Smooth muscle cell (in vitro differentiated cells): Measurements from ENCODE around the gene MYO15A. TPM values are rescaled to one million over a fixed set of nuclear protein-coding genes. Genes with fewer than 3 reads are reported as not detected.

Source experiments
- DNase-seq: peaks from one replicate; lab custom pipeline; 2025; ENCODE audit not compliant: unreplicated experiment; lab: John Stamatoyannopoulos, UW
- H2AFZ ChIP-seq: fragments of 200-600 bp; sonication (generic); 2 replicates; pipeline ENCODE4 v1.6.0; 2016; ENCODE audit warnings: antibody characterized with exemption, low read depth, mild to moderate bottlenecking
- H3F3A ChIP-seq: fragments of 200-600 bp; sonication (generic); 2 replicates; pipeline ENCODE4 v1.6.0; 2017; ENCODE audit warnings: antibody characterized with exemption, low read depth
- H3K27ac ChIP-seq: fragments of 200-600 bp; sonication (generic); 2 replicates; pipeline ENCODE4 v1.5.1; 2016; ENCODE audit warnings: low read depth, mild to moderate bottlenecking
- H3K27me3 ChIP-seq: fragments of 200-600 bp; sonication (generic); 2 replicates; pipeline ENCODE4 v1.6.1; 2016; ENCODE audit warnings: low read depth, mild to moderate bottlenecking
- H3K36me3 ChIP-seq: fragments of 200-600 bp; sonication (generic); 2 replicates; pipeline ENCODE4 v1.5.1; 2016; ENCODE audit warnings: low read depth
- H3K4me1 ChIP-seq: fragments of 200-600 bp; sonication (generic); 2 replicates; pipeline ENCODE4 v1.5.1; 2016; ENCODE audit warnings: low read depth
- H3K4me2 ChIP-seq: fragments of 200-600 bp; sonication (generic); 2 replicates; pipeline ENCODE4 v1.6.0; 2016; ENCODE audit warnings: mild to moderate bottlenecking
- H3K4me3 ChIP-seq: fragments of 200-600 bp; sonication (generic); 2 replicates; pipeline ENCODE4 v1.5.1; 2016; ENCODE audit warnings: mild to moderate bottlenecking
- H3K79me2 ChIP-seq: fragments of 200-600 bp; sonication (generic); 2 replicates; pipeline ENCODE4 v1.6.0; 2016; ENCODE audit warnings: low read depth, mild to moderate bottlenecking
- H3K9ac ChIP-seq: fragments of 200-600 bp; sonication (generic); 2 replicates; pipeline ENCODE4 v1.6.0; 2016; ENCODE audit warnings: low read depth
- H3K9me3 ChIP-seq: fragments of 200-600 bp; sonication (generic); replicated peaks from 2 replicates; pipeline ENCODE4 v1.5.1; 2016; ENCODE audit warnings: low read depth
- H4K20me1 ChIP-seq: fragments of 200-600 bp; sonication (generic); 2 replicates; pipeline ENCODE4 v1.6.0; 2016; ENCODE audit warnings: low read depth
- WGBS: methylation state at CpG from one replicate; pipeline ENCODE4 v1.1.7; 2016; ENCODE audit warnings: low lambda C conversion rate; 5-methylcytosine and 5-hydroxymethylcytosine counted together
- polyA plus RNA-seq: library from polyadenylated mRNA; unstranded; fragments of >200 nt; fragmentation: Nextera tagmentation; extraction: Ambion mirVana; gene quantifications from 2 replicates; pipeline ENCODE4 v1.2.1, GENCODE V29; 2016
- total RNA-seq: library from RNA; depleted of rRNA; stranded (reverse); fragments of >200 nt; gene quantifications from 2 replicates; pipeline ENCODE4 v1.2.3, GENCODE V29; 2014
- TF ChIP-seq, protein P1 (sequence below): fragments of 200-600 bp; sonication (generic); IDR thresholded peaks from 2 replicates; pipeline ENCODE4 v1.5.1; 2017; ENCODE audit warnings: borderline replicate concordance, mild to moderate bottlenecking, antibody characterized with exemption; ENCODE audit not compliant: insufficient read depth, poor library complexity, severe bottlenecking

The MYO15A gene
- total and polyA plus RNA-seq, 2 experiments from 2014 or later, result 2.0 to 3.6 TPM

DNA sequence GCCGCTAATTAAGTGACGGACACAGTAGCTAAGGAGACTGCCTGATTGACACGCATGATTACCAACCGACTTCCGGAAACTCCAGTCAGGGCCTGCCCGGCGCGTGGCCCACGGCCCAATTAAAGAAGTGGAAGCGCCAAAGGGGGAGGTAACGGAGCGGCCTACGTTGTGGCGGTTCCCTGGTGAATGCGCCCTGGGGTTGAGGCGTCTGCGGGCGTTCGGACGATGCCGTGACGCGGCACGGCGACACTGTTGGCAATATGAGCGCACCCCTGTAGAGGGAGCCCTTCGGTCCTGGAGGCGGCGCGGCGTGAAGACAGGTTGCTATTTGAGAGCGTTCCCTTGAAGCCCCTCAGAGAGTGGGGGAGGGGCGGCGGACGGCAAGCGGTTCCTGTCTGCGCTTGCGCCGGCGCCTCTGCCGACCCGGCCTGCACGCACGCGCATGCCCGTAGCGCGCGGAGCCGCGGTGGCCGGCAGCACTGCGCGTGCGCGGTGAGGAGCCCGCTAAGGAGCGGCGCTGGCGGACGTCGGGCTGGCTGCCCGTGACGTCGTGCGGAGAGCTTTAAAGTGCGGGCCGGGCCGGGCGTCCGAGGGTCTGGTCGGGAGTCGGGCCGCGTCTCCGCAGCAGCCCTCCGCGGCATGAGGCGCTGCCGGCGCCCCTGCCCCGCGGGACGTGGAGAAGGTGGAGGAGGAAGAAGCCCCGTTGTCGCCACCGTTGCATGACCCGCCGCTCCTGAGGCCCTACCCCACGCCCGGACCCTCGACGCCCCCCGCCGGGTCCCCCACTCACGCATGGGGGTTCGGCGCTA lies 75.0 kb downstream of the MYO15A start, which contains the start of gene ALKBH5:
Gene ALKBH5 (plus strand): TSS at position 495 of the 809 bp plus-strand sequence. CDS start 416 bp downstream, outside the sequence.
- TF ChIP-seq, protein P1, sequence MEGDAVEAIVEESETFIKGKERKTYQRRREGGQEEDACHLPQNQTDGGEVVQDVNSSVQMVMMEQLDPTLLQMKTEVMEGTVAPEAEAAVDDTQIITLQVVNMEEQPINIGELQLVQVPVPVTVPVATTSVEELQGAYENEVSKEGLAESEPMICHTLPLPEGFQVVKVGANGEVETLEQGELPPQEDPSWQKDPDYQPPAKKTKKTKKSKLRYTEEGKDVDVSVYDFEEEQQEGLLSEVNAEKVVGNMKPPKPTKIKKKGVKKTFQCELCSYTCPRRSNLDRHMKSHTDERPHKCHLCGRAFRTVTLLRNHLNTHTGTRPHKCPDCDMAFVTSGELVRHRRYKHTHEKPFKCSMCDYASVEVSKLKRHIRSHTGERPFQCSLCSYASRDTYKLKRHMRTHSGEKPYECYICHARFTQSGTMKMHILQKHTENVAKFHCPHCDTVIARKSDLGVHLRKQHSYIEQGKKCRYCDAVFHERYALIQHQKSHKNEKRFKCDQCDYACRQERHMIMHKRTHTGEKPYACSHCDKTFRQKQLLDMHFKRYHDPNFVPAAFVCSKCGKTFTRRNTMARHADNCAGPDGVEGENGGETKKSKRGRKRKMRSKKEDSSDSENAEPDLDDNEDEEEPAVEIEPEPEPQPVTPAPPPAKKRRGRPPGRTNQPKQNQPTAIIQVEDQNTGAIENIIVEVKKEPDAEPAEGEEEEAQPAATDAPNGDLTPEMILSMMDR, result peak; percentile 36
- peaks cover 32% of the 10 kb centered on the region for H3F3A ChIP-seq
- peak within 1 kb of the TSS; percentile 92 for H3K4me2 ChIP-seq
- H3K4me1 ChIP-seq, result peaks cover 53% of the 10 kb centered on the region
- H3K4me3 ChIP-seq, result peak within 1 kb of the TSS; percentile 79
- no peaks in the 10 kb centered on the region for H3K36me3 ChIP-seq
- peak within 1 kb of the TSS; percentile 99 for H3K9ac ChIP-seq
- H3K27ac ChIP-seq, result peak within 1 kb of the TSS; percentile 97
- no peaks in the 10 kb centered on the region for H3K27me3 ChIP-seq
- H4K20me1 ChIP-seq, result peaks cover 44% of the 10 kb centered on the region
- H3K9me3 ChIP-seq, result no peaks in the 10 kb centered on the region
- DNase-seq, result peak; percentile 99
- under 1% methylated on average over 82 of the region's 98 CpGs for WGBS
- H3K79me2 ChIP-seq, result peaks cover 48% of the 10 kb centered on the region
- H2AFZ ChIP-seq, result peak within 1 kb of the TSS; percentile 79

DNA sequence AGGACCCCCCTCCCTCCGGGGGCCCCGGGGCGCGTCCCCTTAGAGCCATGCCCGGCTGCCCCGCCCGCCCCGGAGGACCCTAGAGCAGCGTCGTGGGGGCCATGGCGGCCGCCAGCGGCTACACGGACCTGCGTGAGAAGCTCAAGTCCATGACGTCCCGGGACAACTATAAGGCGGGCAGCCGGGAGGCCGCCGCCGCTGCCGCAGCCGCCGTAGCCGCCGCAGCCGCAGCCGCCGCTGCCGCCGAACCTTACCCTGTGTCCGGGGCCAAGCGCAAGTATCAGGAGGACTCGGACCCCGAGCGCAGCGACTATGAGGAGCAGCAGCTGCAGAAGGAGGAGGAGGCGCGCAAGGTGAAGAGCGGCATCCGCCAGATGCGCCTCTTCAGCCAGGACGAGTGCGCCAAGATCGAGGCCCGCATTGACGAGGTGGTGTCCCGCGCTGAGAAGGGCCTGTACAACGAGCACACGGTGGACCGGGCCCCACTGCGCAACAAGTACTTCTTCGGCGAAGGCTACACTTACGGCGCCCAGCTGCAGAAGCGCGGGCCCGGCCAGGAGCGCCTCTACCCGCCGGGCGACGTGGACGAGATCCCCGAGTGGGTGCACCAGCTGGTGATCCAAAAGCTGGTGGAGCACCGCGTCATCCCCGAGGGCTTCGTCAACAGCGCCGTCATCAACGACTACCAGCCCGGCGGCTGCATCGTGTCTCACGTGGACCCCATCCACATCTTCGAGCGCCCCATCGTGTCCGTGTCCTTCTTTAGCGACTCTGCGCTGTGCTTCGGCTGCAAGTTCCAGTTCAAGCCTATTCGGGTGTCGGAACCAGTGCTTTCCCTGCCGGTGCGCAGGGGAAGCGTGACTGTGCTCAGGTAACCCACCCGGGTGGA lies 75.8 kb downstream of the MYO15A start:
- Histone ChIP-seq H3K27me3 (no peaks in the 10 kb centered on the region), H3K27ac (peak overlapping the region; percentile 97), H3K9me3 (no peaks in the 10 kb centered on the region), H3K9ac (peak overlapping the region; percentile 99), H3K79me2 (peaks cover 57% of the 10 kb centered on the region), H3K4me3 (peak overlapping the region; percentile 79), H3K4me1 (peaks cover 48% of the 10 kb centered on the region), H4K20me1 (peaks cover 53% of the 10 kb centered on the region), H3K4me2 (peak overlapping the region; percentile 92), H3K36me3 (no peaks in the 10 kb centered on the region), H3F3A (peaks cover 32% of the 10 kb centered on the region), H2AFZ (no peak overlapping the region)
- TF ChIP-seq, protein P1, result no peak
- DNase-seq, result peak; percentile 65
- WGBS, result under 1% methylated on average over 86 of the region's 92 CpGs

DNA sequence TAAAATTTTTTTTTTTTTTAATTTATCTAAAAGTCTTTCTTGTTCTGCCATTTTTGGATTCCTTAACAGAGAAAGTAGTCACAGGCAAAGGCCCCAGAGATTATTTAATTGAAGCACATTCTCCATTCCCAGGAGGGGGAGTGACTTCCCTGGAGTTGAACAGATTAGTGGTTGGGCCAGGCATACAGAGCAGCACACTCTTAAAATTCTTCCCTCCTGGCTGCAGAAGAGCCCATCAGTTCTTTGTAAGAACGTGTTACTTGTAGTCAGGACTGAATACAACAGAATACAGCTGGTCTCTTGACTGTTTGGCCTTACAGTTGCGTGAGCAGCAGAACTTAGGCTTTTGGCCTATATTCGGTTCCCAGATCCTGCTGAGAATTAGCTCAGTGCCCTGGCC lies 76.8 kb downstream of the MYO15A start:
- H3K4me3 ChIP-seq, result peak overlapping the region; percentile 79
- peaks cover 67% of the 10 kb centered on the region for H3K79me2 ChIP-seq
- H2AFZ ChIP-seq, result no peak overlapping the region
- peak overlapping the region; percentile 92 for H3K4me2 ChIP-seq
- H3K27ac ChIP-seq, result peak overlapping the region; percentile 97
- TF ChIP-seq, protein P1, result no peak
- no peaks in the 10 kb centered on the region for H3K36me3 ChIP-seq
- H3K9ac ChIP-seq, result peak overlapping the region; percentile 99
- WGBS, result 27% methylated on average over 3 of the region's 3 CpGs
- DNase-seq, result no peak
- no peaks in the 10 kb centered on the region for H3K9me3 ChIP-seq
- H3K27me3 ChIP-seq, result no peaks in the 10 kb centered on the region
- H3F3A ChIP-seq, result peaks cover 32% of the 10 kb centered on the region
- peaks cover 63% of the 10 kb centered on the region for H4K20me1 ChIP-seq
- peaks cover 40% of the 10 kb centered on the region for H3K4me1 ChIP-seq
